Parathyroid adenoma (tissue), 2 donors: ENCODE measurements around the gene OCLN.
"Not testable (repeated sequence)": the region's sequence is repeated elsewhere in the genome, so short reads cannot be mapped to it uniquely, and the experiment has no call there.

Experiments
- H2AFZ ChIP-seq: fragments of 300-600 bp; sonication (generic); one replicate; pipeline ENCODE4 v1.7.0; 2017; ENCODE audit warnings: antibody characterized with exemption, mild to moderate bottlenecking
- H3K27ac ChIP-seq: fragments of 300-600 bp; sonication (generic); one replicate; pipeline ENCODE4 v1.7.0; 2017
- H3K27me3 ChIP-seq: fragments of 300-600 bp; sonication (generic); one replicate; pipeline ENCODE4 v1.7.0; 2017; ENCODE audit warnings: low read length; ENCODE audit not compliant: control insufficient read depth, insufficient read depth
- H3K36me3 ChIP-seq: fragments of 300-600 bp; sonication (generic); one replicate; pipeline ENCODE4 v1.7.0; 2017; ENCODE audit warnings: low read length; ENCODE audit not compliant: control insufficient read depth, insufficient read depth
- H3K4me1 ChIP-seq: fragments of 300-600 bp; sonication (generic); one replicate; pipeline ENCODE4 v1.7.0; 2017; ENCODE audit warnings: control low read depth
- H3K4me2 ChIP-seq: fragments of 300-600 bp; sonication (generic); one replicate; pipeline ENCODE4 v1.7.0; 2017; ENCODE audit warnings: low read length
- H3K4me3 ChIP-seq: fragments of 300-600 bp; sonication (generic); one replicate; pipeline ENCODE4 v1.7.0; 2017; ENCODE audit warnings: low read depth, low read length
- H3K79me2 ChIP-seq: fragments of 300-600 bp; sonication (generic); one replicate; pipeline ENCODE4 v1.7.0; 2017; ENCODE audit warnings: control low read depth
- H3K9ac ChIP-seq: fragments of 300-600 bp; sonication (generic); one replicate; pipeline ENCODE4 v1.7.0; 2017; ENCODE audit warnings: mild to moderate bottlenecking
- H3K9me3 ChIP-seq: fragments of 300-600 bp; sonication (generic); one replicate; pipeline ENCODE4 v1.7.0; 2017; ENCODE audit warnings: low read length; ENCODE audit not compliant: control insufficient read depth
- CTCF ChIP-seq: fragments of 300-600 bp; sonication (generic); IDR thresholded peaks from one replicate; pipeline ENCODE4 v1.7.0; 2017; ENCODE audit warnings: antibody characterized with exemption, mild to moderate bottlenecking
- donor health status: primary hyperparathyroidism.

Gene OCLN

GRCh38 chr5:69451941-69452647 is 40.5 kb upstream of the OCLN start:
- no peak overlapping the region for H3K27ac ChIP-seq
- H3K4me1 ChIP-seq: no peaks in the 10 kb centered on the region
- no peak overlapping the region for H3K9ac ChIP-seq
- no peaks in the 10 kb centered on the region for H3K27me3 ChIP-seq
- H3K4me2 ChIP-seq: no peak overlapping the region
- no peaks in the 10 kb centered on the region for H3K36me3 ChIP-seq
- no peak overlapping the region for H3K4me3 ChIP-seq
- H2AFZ ChIP-seq: no peak overlapping the region
- no peak for TF ChIP-seq CTCF
- H3K9me3 ChIP-seq: no peaks in the 10 kb centered on the region
- H3K79me2 ChIP-seq: no peaks in the 10 kb centered on the region

DNA sequence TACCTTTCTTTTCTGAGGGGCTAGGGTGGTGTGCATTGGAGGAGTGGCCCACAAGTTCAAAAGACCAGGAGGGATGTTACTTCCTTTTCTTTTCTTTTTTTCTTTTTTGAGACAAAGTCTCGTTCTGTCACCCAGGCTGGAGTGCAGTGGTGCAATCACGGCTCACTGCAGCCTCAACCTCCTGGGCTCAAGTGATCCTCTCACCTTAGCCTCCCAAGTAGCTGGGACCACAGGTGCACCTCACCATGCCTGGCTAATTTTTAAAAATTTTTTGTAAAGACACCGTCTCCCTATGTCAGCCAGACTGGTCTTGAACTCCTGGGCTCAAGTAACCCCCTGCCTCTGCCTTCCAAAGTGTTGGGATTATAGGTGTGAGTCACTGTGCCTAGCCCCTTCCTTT is 39.1 kb upstream of the OCLN start:
- not testable (repeated sequence) for H3K4me3 ChIP-seq, H3K9me3 ChIP-seq, H3K4me1 ChIP-seq, H3K27me3 ChIP-seq, H3K79me2 ChIP-seq, H2AFZ ChIP-seq, H3K4me2 ChIP-seq, H3K9ac ChIP-seq, H3K36me3 ChIP-seq, H3K27ac ChIP-seq

DNA sequence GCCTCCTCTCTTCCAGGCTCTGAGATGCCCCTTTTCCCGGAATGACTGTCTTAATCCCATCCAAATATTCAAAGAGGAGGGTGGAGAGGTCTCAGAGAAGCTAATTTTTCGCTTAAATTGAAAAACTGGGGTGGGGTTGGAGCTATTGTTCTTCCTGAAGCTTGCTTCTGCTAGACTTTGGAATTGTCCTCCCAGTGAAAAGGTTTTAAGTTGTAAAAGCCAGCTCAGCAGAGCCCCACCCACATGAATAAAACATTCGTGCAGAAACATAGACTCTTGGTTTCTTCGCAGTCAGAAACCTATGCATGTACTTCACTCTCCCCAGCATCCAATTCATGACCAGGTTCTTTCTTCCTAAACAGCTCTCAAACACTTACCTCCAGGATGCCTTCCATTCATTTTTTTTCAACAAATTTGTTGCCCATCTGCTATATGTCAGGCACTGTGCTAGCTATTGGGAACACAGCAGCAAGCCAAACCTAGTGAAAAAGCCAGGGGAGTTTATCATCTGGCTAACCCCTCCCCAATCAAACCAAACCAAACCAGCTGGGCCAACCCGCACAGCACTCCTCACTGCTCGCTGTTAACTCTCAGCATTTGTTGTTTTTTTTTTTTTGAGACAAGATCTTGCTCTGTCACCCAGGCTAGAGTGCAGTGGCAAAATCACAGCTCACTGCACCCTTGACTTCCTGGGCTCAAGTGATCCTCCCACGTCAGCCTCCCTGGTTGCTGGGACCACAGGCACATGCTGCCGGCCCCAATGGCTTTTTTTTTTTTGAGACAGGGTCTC is 37.9 kb upstream of the OCLN start:
- no peak for TF ChIP-seq CTCF
- peak overlapping the region; percentile 38 for H2AFZ ChIP-seq
- H3K36me3 ChIP-seq: no peaks in the 10 kb centered on the region
- no peak overlapping the region for H3K4me2 ChIP-seq
- no peaks in the 10 kb centered on the region for H3K9me3 ChIP-seq
- no peak overlapping the region for H3K27ac ChIP-seq
- no peaks in the 10 kb centered on the region for H3K4me1 ChIP-seq
- no peaks in the 10 kb centered on the region for H3K27me3 ChIP-seq
- H3K9ac ChIP-seq: no peak overlapping the region
- no peaks in the 10 kb centered on the region for H3K79me2 ChIP-seq
- H3K4me3 ChIP-seq: no peak overlapping the region

- not testable (repeated sequence) for H3K27me3 ChIP-seq, H3K36me3 ChIP-seq, H3K27ac ChIP-seq, H3K9ac ChIP-seq, H3K4me3 ChIP-seq, H3K4me2 ChIP-seq, H3K4me1 ChIP-seq, H3K9me3 ChIP-seq, H3K79me2 ChIP-seq, H2AFZ ChIP-seq
These were observed 37.1 kb upstream of the OCLN start for GRCh38 chr5:69455428-69455988.

DNA sequence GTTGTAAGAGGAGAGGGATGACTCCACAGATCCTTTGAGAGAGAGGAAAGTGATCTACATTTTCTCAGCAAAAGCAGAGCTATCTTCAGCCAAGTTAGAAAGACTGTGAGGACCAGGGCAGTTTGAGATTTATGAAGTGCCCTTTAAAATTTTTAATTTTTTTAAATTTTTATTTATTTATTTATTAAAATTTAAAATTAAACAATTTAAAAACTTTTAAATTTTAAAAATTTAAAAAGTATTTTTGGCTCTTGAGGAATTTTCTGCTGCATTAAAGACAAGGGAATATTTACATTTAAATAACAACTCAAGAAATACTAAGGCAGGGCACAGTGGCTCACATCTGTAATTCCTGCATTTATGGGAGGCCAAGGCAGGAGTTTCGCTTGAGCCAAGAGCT is 30.4 kb upstream of the OCLN start:
- TF ChIP-seq CTCF: no peak
- Histone ChIP-seq H3K9ac (no peak overlapping the region), H3K9me3 (no peaks in the 10 kb centered on the region), H3K4me1 (no peaks in the 10 kb centered on the region), H3K79me2 (no peaks in the 10 kb centered on the region), H3K36me3 (no peaks in the 10 kb centered on the region), H3K27ac (no peak overlapping the region), H3K4me2 (no peak overlapping the region), H3K4me3 (no peak overlapping the region), H3K27me3 (no peaks in the 10 kb centered on the region), H2AFZ (no peak overlapping the region)

DNA sequence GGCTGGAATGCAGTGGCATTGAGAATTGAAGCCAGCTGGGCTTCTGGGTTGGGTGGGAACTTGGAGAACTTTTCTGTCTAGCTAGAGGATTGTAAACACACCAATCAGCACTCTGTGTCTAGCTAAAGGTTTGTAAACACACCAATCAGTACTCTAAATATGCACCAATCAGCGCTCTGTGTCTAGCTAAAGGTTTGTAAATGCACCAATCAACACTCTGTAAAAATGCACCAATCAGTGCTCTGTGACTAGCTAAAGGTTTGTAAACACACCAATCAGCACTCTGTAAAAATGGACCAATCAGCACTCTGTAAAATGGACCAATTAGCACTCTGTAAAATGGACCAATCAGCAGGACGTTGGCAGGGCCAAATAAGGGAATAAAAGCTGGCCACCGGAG is 26.2 kb upstream of the OCLN start:
- H3K79me2 ChIP-seq, H3K9me3 ChIP-seq, H3K4me2 ChIP-seq, H3K4me3 ChIP-seq, H3K27me3 ChIP-seq, H3K9ac ChIP-seq, H3K36me3 ChIP-seq, H3K27ac ChIP-seq, H2AFZ ChIP-seq, H3K4me1 ChIP-seq: not testable (repeated sequence)
